Glomerular visceral epithelial cell (primary cell): ENCODE results near the gene SMIM14.
"Not testable (repeated sequence)": the region's sequence is repeated elsewhere in the genome, so short reads cannot be mapped to it uniquely, and the experiment has no call there.

ENCODE experiments used
- DNase-seq: peaks from one replicate; pipeline ENCODE4 v3.0.0-alpha.2; 2016; ENCODE audit errors: extremely low spot score

The SMIM14 gene

DNA sequence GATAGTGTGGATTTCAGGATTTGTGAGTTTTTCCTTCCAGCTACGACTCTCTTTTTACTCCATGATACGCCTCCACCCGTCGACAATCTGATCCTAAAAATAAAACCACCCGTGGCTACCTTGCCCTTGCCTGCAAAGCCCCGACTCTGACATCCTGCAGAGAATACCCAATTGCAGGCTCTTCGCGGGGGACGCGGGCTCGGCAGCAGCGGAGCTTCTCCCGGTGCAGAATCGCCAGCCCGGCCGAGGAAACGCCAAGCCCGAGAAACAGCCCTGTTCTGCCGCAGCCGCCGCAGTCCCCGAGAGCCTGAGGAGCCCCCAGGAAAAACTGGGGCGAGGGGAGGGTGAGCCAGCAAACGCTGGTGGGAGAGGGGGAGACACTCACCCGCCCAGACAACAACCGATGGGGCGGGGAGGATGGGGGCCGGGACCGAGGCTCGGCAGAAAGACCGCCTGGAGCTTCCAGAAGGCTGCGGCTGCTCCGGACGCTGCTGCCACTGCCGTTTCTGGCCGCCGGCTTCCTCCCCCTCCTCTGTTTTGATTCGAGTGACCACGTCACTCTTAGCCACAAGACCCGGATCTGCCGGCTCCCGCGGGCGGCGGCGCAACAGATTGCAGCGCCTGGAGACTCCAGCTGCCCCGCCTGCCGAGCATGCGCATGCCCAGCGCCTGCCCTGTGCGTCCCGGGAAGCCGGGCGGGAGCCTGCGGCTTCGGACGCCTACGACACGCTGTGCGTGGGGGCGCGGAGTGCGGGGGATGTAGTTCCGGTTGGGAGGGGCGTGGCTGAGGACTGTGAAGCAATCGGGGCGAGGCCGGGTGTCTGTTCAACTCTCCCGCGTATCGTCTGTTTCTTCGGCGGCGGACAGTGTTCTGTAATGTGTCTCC is at the start of gene SMIM14:
SMIM14 (minus strand) TSS at position 512 of the 886 bp plus-strand sequence. CDS start 33,720 bp downstream, outside the sequence.
- peak; percentile 99 for DNase-seq

DNA sequence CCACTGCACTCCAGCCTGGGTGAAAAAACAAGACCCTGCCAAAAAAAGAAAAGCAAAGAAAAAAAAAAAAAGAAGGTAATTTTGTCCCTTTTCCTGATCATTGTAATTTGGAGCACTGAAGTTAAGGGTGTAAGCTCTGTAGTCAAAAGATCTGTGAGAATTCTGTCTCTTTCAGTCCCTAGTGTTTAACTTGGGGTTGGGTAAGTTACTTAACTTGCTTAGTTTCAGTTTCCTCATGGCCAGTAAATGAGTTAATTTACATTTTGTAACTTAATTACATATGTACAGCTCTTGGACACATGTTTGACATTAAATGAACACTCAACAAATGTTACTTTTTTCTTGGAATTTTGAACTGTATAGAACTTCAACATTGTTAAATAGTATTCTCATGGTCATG is 48.3 kb upstream of the SMIM14 start:
- DNase-seq = no peak

DNA sequence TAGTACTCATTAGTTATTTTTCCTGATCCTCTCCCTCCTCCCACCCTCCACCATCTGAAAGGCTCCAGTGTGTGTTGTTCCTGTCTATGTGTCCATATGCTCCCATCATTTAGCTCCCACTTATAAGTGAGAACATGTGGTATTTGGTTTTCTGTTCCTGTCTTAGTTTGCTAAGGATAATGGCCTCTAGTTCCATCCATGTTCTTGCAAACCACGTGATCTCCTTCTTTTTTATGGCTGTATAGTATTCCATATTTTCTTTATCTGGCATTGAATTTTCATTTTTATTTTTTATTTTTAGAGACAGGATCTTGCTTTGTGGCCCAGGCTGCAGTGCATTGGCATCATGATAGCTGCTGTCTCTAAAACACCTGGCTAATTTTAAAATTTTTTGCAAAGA is 47.3 kb upstream of the SMIM14 start:
- no peak for DNase-seq

DNA sequence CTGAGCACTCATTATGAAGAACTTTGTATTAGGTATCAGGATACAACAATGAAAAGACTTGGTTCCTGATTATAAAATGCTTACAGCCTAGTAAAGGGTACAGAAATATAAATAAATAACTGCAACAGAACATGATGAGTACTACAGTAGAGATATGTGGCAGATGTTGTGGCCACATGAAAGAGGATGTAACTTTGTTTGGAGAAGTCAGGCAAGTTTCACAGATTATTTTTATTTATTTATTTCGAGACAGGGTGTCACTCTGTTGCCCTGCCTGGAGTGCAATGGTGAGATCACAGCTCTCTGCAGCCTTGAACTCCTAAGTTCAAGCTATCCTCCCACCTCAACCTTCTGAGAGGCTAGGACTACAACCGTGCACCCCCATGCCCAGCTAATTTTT is 43.5 kb upstream of the SMIM14 start:
- no peak for DNase-seq

DNA sequence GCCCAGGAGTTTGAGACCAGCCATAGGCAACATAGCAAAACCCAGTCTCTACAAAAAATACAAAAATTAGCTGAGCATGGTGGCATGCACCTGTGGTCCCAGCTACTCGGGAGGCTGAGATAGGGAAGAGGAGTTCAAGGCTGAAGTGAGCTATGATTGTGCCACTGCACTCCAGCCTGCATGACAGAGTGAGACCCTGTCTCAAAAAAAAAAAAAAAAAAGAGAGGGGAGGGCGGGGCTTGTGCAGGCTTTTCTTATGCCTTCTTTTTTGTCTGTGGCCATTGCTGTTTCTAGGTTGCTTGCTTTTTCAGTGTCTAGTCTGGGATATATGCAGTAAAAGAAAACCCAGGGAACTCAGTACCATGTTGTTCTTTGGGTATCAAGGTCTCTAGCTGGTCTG is 42.3 kb upstream of the SMIM14 start:
- not testable (repeated sequence) for DNase-seq

DNA sequence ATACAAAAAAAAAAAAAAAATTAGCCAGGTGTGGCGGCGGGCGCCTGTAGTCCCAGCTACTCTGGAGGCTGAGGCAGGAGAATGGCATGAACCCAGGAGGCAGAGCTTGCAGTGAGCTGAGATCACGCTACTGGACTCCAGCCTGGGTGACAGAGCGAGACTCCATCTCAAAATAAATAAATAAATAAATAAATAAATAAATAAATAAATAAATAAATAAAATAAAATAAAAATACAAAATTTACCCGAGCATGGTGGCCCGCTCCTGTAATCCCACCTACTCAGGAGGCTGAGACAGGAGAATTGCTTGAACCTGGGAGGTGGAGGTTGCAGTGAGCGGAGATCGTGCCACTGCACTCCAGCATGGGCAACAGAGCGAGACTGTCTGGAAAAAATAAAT is 37.0 kb upstream of the SMIM14 start:
- not testable (repeated sequence) for DNase-seq

DNA sequence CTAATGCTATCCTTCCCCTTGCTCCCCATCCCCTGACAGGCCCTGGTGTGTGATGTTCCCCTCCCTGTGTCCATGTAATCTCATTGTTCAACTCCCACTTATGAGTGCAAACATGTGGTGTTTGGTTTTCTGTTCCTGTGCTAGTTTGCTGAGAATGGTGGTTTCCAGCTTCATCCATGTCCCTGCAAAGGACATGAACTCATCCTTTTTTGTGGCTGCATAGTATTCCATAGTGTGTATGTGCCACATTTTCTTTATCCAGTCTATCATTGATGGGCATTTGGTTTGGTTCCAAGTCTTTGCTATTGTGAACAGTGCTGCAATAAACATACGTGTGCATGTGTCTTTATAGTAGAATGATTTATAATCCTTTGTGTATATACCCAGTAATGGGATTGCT is 31.6 kb upstream of the SMIM14 start:
- DNase-seq = not testable (repeated sequence)

DNA sequence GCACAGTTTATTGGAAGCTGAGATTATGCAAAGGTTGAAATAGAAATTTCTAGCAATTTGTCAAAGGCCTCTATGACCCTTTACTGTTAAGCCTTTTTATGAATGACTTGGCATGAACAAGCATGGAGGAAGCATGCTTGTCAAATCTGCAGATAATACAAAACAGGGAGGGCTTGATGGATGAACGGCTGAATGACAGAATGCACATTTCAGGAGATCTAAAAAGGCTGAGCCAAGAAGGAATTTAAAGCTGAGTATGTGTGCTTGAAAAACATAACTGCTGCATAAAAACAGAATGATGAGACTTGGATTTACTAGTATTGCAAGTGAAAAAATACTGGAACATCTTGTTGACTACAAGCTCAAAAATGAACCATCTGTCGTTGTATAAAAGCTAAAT is 30.2 kb upstream of the SMIM14 start:
- no peak for DNase-seq

DNA sequence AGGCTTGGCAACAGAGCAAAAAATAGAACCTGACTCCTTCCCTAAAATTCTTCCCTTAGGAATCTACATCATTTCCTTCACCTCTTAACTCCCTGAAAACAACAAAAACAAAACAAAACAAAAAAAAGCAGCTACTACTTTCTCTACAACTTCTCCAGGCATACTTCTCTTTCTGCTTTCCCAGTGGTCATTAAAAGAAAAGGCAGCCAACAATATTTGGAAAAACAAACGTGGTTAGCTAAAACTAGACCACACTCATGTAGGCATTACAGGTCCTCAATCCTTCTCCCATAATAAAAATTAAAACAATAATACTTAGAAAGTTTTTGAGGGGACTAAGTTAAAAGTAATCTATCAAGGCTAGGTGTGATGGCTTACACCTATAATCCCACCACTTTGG is 29.0 kb upstream of the SMIM14 start:
- no peak for DNase-seq

DNA sequence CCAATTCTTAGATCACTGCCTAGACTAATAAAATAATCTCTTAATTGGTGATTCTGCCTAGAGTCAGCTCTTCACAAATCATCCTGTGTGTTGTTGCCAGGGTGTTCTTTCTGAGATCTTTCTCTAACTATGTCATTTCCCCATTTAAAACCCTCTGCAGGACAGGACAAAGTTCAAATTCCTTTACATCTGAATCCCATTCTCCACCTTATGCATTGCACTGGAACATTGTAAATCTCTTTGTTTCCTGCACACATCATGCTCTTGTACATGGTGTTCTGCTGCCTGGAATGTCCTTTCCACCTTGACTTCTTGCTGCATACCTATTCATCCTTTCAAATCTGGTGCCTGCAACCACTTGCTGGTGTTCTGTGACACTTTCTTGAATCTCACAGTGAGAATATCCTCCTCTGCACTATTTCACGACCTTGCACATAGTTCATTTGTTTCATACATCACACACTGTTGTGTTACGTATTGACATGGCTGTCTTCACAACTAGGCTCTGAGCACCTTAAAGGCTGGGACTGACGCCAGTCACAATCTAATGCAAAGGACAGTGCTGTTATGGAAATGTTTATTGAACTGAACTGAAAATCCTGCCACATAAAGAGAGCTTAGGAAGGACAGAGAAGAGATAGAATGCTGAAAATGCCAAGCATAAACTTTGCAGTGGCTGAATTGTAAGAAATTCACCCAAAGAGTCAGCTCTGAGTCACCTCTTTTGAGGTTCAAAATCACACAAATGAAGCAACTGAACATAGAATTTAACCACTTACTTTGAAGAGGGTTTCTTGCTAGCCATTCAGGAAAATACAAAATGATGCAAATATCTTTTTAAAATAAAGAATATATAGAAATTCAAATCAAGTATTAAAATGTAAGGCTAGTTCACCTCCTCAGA is 26.4 kb upstream of the SMIM14 start:
- DNase-seq = no peak

DNA sequence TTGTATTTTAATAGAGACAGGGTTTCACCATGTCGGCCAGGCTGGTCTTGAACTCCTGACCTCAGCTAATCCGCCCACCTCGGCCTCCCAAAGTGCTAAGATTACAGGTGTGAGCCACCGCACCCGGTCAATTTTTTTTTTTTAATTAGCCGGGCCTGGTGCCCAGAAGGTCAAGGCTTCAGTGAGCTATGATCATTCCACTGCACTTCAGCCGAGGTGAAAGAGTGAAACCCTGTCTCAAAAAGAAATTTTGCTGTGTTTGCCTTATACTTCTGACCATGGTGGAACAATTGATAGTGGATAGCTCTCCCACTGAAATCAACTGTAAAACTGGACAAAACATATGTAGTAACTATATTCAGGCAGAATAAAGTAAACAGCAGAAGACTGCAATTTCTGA is 24.0 kb upstream of the SMIM14 start:
- no peak for DNase-seq

DNA sequence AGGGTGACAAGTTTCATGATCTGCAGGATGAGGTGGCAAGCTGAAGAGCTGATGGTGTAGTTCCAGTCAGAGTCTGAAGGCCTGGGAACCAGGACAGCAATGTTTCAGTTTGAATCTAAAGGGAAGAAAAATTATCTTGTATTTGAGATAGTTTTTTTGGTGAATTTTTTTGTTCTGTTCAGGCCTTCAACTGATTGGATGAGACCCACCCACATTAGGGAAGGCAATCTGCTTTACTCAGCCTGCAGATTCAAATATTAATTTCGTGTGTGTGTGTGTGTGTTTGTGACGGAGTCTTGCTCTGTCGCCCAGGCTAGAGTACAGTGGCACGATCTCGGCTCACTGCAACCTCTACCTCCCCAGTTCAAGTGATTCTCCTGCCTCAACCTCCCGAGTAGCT is 22.1 kb upstream of the SMIM14 start:
- no peak for DNase-seq

DNA sequence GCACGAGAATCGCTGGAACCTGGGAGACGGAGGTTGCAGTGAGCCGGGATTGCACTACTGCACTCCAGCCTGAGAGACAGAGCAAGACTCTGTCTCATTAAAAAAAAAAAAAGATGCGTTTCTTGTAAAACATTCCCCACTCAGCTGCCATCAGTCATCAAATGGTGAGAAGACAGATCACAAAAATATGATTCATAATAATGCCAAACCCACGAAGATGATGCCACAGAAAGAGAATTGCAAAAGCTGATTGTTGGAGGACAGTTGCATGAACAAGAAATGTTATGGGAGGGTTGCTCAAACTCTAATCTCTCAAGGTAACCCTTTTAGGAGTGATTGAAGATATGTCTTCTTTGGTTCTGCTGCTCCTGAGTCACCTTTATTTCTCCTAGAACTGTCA is 21.4 kb upstream of the SMIM14 start:
- no peak for DNase-seq

DNA sequence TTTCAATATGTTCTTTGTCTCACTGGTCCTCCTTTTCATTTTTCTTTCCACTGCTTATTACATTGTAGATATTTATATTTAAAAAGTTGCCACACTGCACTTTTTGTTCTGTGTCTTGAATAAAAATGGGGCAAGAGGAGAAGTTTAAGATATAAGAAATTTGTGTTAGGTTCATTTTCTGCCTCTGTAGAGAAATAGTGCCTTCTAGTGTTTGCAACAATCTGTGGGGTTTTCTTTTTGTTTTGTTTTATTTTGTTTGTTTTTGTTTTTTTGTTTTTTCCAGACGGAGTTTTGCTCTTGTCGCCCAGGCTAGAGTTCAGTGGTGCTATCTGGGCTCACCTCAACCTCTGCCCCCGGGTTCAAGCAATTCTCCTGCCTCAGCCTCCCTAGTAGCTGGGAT is 20.1 kb upstream of the SMIM14 start:
- no peak for DNase-seq

DNA sequence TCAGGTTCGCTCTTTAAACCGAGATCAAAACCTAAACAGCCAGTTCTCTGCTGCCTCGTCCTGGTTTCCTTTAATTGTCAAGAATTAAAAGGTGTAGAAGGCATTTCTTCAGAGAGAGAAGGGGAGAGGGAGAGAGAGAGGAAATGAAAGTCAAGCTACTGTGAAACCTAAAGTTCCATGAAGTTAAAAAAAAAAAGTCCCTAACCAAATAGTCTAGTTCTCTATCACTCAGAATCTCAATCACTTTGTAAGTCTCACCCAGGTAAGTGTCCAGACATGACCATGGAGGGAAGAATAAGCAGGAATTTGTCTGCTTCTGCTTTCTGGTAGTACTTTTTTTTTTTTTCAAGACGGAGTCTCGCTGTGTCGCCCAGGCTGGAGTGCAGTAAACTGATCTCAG is 18.8 kb upstream of the SMIM14 start:
- DNase-seq = no peak

DNA sequence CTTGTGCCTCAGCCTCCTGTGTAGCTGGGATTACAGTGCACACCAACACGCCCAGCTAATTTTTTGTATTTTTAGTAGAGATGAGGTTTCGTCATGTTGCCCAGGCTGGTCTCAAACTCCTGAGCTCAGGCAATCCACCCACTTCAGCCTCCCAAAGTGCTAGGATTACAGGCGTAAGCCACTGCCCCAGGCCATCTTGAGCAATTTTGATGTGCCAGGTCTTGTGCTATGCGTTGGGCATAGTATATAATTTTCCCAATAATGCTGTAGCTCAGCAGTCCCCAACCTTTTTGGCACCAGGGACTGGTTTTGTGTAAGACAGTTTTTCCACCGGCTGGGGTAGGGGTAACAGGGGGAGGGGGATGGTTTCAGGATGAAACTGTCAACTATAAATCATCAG is 18.0 kb upstream of the SMIM14 start:
- not testable (repeated sequence) for DNase-seq

DNA sequence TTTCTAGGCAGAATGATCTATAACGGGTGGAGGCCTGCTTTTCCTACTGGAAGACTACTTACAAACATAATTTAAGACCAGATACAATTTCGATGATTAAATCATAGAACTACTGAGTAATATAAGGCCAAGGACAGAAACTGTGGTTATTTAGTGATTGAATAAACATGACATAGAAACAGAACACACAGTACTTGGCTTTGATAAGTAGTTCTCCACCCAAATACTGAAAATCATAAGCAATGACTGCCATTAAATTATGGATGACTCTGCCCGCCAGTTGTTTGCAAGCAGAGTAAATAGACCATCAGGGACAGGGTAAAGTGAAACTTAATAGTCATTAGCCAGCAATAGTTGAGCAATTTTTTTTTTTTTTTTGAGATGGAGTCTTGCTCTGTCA is 17.2 kb upstream of the SMIM14 start:
- no peak for DNase-seq

DNA sequence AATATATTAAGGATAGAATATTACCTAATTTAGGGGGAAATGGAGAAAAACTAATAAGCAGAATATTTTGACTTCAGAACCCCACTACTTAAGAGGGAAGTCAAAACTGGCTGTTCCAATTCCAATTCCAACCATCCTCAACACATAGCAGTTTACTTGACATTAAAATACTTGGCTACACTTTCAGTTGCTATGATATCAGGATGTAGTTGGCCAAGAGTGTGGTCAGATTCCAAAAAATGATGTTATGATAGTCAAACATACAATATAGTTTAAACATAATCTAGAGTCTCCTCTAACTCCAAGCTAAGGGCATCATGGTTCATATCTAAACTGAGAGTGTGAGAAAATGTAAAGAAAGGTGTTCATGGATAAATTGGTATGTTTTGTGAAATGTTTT is 16.5 kb upstream of the SMIM14 start:
- DNase-seq = no peak

DNA sequence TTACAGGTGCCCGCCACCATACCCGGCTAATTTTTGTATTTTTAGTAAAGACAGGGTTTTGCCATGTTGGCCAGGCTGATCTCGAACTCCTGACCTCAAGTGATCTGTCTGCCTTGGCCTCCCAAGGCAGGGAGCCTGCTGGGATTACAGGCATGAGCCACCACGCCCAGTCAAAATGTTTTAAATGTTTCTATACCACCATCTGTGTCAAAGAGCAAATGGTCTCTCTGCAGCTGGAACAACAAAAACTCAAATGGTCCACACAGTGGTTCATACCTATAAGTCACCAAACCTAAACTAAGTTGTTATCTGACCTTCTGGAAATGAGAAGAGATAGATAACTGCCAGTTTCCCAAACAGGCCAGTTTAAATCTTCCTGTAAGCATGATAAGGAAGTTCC is 12.9 kb upstream of the SMIM14 start:
- DNase-seq = not testable (repeated sequence)

DNA sequence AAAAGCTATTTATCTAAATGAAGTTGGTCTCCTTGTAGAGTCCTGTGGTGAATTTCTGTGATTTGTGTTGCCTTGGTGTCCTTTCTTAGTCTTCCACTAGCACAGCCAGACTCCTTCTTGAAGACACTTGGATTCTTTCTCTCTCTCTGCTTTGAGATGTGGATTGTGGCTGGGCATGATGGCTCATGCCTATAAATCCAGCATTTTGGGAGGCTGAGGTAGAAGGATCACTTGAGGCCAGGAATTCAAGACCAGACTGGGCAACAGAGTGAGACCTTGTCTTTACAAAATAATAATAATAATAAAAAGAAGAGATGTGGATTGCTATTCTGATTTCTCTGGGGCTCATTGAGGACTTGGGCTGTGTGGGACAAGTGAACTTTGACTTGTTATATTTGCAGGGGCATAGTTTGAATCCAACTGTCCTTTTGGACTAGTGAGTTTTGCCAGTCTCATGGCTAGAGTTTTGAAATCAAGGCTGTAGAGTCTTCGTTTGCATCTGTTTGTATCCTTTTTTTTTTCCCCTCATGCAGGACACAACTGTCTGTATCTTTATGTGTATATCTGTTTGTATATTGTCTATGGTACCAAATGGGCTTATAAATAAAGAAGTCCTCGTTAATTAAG is 11.1 kb upstream of the SMIM14 start:
- no peak for DNase-seq

DNA sequence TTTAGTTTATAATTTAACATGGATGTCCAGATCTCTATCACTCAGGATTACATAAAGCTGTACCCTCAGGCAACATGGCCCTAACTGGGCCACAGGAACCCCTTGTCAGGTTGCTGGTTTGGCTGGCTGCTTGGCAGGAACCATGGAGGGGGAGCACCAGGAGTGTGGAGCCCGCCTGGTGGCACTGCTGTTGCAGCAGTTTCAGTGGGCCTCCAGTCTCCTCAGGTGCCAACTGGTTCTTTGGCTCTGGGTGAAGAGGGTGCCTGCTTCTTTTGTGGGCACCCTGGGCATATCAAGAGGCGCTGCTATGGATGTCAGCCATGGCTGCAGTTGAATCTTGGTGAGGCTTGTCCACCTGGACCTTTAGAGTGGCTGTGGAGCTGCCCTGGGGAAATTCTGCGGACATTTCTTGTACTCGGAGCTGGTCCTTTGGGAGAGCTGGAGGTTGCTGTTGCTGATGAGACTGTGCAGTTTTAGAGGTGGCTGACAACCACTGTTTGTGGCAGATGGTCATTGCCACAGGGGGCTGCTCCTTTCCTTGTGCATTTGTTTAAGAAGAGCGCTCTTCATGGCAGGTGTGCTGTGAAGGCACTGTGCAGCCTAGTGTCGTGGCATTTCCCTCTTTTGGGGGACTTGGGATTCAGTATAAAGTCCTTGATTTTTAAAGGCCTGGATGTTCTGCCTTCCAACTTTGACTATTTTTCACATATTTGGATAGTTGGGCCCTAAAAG is 10.3 kb upstream of the SMIM14 start:
- no peak for DNase-seq

DNA sequence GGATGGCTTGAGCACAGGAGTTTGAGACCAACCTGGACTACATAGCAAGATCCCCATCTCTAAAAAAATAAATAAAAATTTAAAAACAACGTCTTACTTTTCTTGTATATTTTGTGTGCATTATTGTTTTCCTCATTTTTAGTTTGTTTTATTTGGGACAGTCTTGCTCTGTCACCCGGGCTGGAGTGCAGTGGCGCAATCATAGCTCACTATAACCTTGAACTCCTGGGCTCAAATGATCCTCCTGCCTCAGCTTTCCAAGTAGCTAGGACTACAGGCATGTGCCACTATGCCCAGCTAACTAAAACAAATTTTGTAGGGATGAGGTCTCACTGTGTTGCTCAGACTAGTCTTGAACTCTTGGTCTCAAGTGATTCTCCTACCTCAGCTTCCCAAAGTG is 9.5 kb upstream of the SMIM14 start:
- no peak for DNase-seq
